ENCODE data around the gene C14orf180. TPM values are rescaled to one million over a fixed set of nuclear protein-coding genes. Genes with fewer than 3 reads are reported as not detected.

Gene C14orf180
- total RNA-seq, 1 experiment from 2014 or later, result not detected

- BruUV-seq (replicated peaks), result no TSS peak
- Histone ChIP-seq H3K27me3 (replicated peaks; ENCODE audit: insufficient read depth, low read depth, low read length, poor library complexity) (peaks cover 15% of the 10 kb centered on the region), H3K9me3 (ENCODE audit: low read depth, low read length, poor library complexity, severe bottlenecking) (no peaks in the 10 kb centered on the region), H3K4me3 (ENCODE audit: low read depth, low read length, poor library complexity, severe bottlenecking) (no peak overlapping the region), H3K36me3 (ENCODE audit: insufficient read depth, low read length, poor library complexity, severe bottlenecking) (no peaks in the 10 kb centered on the region), H3K27ac (ENCODE audit: low read depth, low read length, poor library complexity, severe bottlenecking) (no peak overlapping the region), H3K4me1 (ENCODE audit: insufficient read depth, low read length, poor library complexity, severe bottlenecking) (no peaks in the 10 kb centered on the region)
- ChIA-PET CTCF (no interaction called here), POLR2A (ENCODE audit: low non-redundant PET) (no interaction called here)
- no peak for DNase-seq (ENCODE audit: low spot score)
- no peak for TF ChIP-seq CTCF (conservative IDR thresholded peaks at IDR 0.05; ENCODE audit: low read depth, low read length)
- no peak for TF ChIP-seq EZH2 (IDR thresholded peaks at IDR 0.05; ENCODE audit: borderline replicate concordance, low read depth, low read length, poor library complexity, severe bottlenecking)
- intact Hi-C loops (cut with micrococcal nuclease; ENCODE audit: unreplicated experiment), result no loop called here
These were observed 42.0 kb upstream of the C14orf180 start for GRCh38 chr14:104537613-104537988.

DNA sequence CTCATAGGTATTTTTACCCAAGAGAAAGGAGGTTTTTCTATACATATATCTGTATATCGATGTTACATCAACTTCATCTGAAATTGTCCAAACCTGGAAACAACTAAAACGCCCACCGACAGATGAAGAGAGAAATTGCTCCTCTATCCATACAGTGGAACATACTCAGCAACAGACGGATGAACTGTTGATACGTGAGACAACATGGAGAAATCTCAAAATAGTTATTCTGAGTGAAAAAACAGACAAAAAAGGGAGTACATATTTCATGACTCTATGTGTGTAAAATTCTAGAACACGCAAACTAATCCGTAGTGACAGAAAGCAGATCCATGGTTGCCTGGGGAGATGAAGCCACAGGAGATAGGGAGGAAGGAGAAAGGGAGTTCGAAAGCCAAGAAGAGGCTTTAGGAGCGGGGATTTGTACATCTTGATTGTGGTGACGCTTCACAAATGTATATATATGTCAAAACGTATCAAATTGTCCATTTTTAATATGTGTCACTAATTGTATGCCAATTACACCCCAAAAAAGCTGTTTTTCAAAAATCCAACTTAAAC lies 37.6 kb upstream of the C14orf180 start:
- peaks cover 12% of the 10 kb centered on the region for H3K4me1 ChIP-seq (ENCODE audit: insufficient read depth, low read length, poor library complexity, severe bottlenecking)
- intact Hi-C loops (cut with micrococcal nuclease; ENCODE audit: unreplicated experiment), result no loop called here
- BruUV-seq (replicated peaks), result no TSS peak
- TF ChIP-seq CTCF (conservative IDR thresholded peaks at IDR 0.05; ENCODE audit: low read depth, low read length), result no peak
- no peak for TF ChIP-seq EZH2 (IDR thresholded peaks at IDR 0.05; ENCODE audit: borderline replicate concordance, low read depth, low read length, poor library complexity, severe bottlenecking)
- no peaks in the 10 kb centered on the region for H3K36me3 ChIP-seq (ENCODE audit: insufficient read depth, low read length, poor library complexity, severe bottlenecking)
- no peak for DNase-seq (ENCODE audit: low spot score)
- H3K27me3 ChIP-seq (replicated peaks; ENCODE audit: insufficient read depth, low read depth, low read length, poor library complexity), result peaks cover 15% of the 10 kb centered on the region
- H3K27ac ChIP-seq (ENCODE audit: low read depth, low read length, poor library complexity, severe bottlenecking), result no peak overlapping the region
- H3K4me3 ChIP-seq (ENCODE audit: low read depth, low read length, poor library complexity, severe bottlenecking), result no peak overlapping the region
- H3K9me3 ChIP-seq (ENCODE audit: low read depth, low read length, poor library complexity, severe bottlenecking), result no peaks in the 10 kb centered on the region
- POLR2A ChIA-PET (ENCODE audit: low non-redundant PET), result no interaction called here
- CTCF ChIA-PET, result no interaction called here

DNA sequence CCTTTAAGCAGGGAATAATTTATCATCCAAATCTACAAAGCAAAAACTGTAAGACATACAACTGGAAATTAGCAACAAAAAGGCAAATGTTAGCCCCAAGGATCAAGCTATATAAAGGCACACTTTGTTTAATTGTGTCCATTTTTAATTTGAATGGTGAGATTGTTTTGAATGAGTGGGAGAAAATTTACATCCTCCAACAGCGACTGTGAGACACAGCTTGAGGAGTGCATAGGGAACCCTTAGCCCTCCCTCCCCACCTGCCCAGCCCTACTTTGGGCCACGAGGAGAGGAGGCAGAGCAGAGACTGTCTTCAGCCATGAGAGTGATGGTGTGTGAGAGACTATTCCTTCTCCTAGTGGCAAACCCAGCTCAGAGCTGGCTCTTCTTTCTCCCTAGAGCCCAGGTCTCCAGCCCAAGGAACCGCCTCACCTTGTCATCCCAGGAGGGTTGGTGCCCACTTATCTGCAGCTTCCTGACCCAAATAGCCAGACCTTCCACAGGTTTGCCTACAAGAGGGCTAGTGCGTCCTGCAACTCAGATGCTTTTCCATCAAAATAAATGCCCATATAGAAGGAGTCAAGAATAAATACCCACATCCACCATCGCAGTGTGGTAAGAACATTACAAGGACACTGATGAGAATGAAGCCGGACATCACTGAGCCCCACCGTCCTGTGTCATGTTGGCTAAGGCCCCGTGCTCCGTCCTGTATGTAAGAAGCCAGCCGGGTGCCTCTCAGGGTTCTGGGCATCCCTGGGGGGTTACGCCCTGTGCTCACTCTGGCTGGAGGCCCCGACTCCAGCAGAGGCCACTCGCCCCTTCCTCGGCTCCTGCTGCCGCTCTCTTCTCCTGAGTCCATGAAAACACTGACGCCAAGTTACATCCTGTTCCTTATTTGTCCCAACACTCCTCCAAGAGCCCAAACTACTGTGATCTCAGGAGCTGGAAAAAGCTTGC lies 36.4 kb upstream of the C14orf180 start:
- TF ChIP-seq CTCF (conservative IDR thresholded peaks at IDR 0.05; ENCODE audit: low read depth, low read length) (no peak), EZH2 (IDR thresholded peaks at IDR 0.05; ENCODE audit: borderline replicate concordance, low read depth, low read length, poor library complexity, severe bottlenecking) (no peak)
- no TSS peak for BruUV-seq (replicated peaks)
- Histone ChIP-seq H3K9me3 (ENCODE audit: low read depth, low read length, poor library complexity, severe bottlenecking) (no peaks in the 10 kb centered on the region), H3K36me3 (ENCODE audit: insufficient read depth, low read length, poor library complexity, severe bottlenecking) (no peaks in the 10 kb centered on the region), H3K27ac (ENCODE audit: low read depth, low read length, poor library complexity, severe bottlenecking) (no peak overlapping the region), H3K4me1 (ENCODE audit: insufficient read depth, low read length, poor library complexity, severe bottlenecking) (peaks cover 12% of the 10 kb centered on the region), H3K4me3 (ENCODE audit: low read depth, low read length, poor library complexity, severe bottlenecking) (no peak overlapping the region), H3K27me3 (replicated peaks; ENCODE audit: insufficient read depth, low read depth, low read length, poor library complexity) (peaks cover 15% of the 10 kb centered on the region)
- ChIA-PET POLR2A (ENCODE audit: low non-redundant PET) (no interaction called here), CTCF (no interaction called here)
- DNase-seq (ENCODE audit: low spot score), result no peak
- intact Hi-C loops (cut with micrococcal nuclease; ENCODE audit: unreplicated experiment), result no loop called here

All from A673 (cell line).